GM12865 (cell line): ENCODE results near the gene ADCY6.
A peak's percentile ranks its signal among the peaks of the same experiment; 100 is the strongest.
"Not testable (repeated sequence)": the region's sequence is repeated elsewhere in the genome, so short reads cannot be mapped to it uniquely, and the experiment has no call there.

Experiments used
- DNase-seq: peaks from one replicate; pipeline ENCODE4 v3.0.0; 2010; ENCODE audit warnings: low read depth
- H3K4me3 ChIP-seq: 2 replicates; pipeline ENCODE4 v1.5.1; 2011; ENCODE audit warnings: mild to moderate bottlenecking, low read depth, low read length, control low read depth
- CTCF ChIP-seq: IDR thresholded peaks from 2 replicates; pipeline ENCODE4 v1.5.1; 2011; ENCODE audit warnings: low read length, control low read depth, low read depth, inconsistent platforms; ENCODE audit not compliant: insufficient read depth; ENCODE audit errors: missing control alignments

The ADCY6 gene

GRCh38 chr12:48736456-48736855 lies 52.4 kb downstream of the ADCY6 start:
- no peak for DNase-seq
- no peak for TF ChIP-seq CTCF

GRCh38 chr12:48728807-48729206 lies 60.1 kb downstream of the ADCY6 start:
- no peak overlapping the region for H3K4me3 ChIP-seq
- TF ChIP-seq CTCF, result no peak
- no peak for DNase-seq

More at GRCh38 chr12:48736456-48736855, 52.4 kb downstream of the ADCY6 start:
- no peak overlapping the region for H3K4me3 ChIP-seq

- DNase-seq, H3K4me3 ChIP-seq: not testable (repeated sequence)
Observed at GRCh38 chr12:48720737-48721136, 68.2 kb downstream of the ADCY6 start.

GRCh38 chr12:48720171-48720570 lies 68.7 kb downstream of the ADCY6 start:
- DNase-seq, H3K4me3 ChIP-seq: not testable (repeated sequence)

GRCh38 chr12:48719002-48719401 lies 69.9 kb downstream of the ADCY6 start:
- not testable (repeated sequence) for DNase-seq, H3K4me3 ChIP-seq

- DNase-seq, result peak; percentile 61
- peak overlapping the region; percentile 65 for H3K4me3 ChIP-seq
- TF ChIP-seq CTCF, result no peak
Observed at GRCh38 chr12:48717252-48717695, 71.6 kb downstream of the ADCY6 start.

- peak; percentile 100 for DNase-seq
- peak; percentile 7 for TF ChIP-seq CTCF
- H3K4me3 ChIP-seq, result peak within 1 kb of the TSS; percentile 84
Observed at GRCh38 chr12:48716493-48717251, 72.2 kb downstream of the ADCY6 start, which contains the start of gene CCNT1. Gene CCNT1 (minus strand): TSS chr12:48716707. CDS start chr12:48716675, 32 bp downstream.
